GM18861 (cell line): ENCODE data around the gene TMEM61.
A peak's percentile ranks its signal among the peaks of the same experiment; 100 is the strongest.
"Not testable (repeated sequence)": the region's sequence is repeated elsewhere in the genome, so short reads cannot be mapped to it uniquely, and the experiment has no call there.

Source experiments
- ATAC-seq: cut with Tn5 transposase; IDR thresholded peaks from one replicate; pipeline ENCODE4 v1.9.1; 2021; ENCODE audit not compliant: unreplicated experiment

The TMEM61 gene

DNA sequence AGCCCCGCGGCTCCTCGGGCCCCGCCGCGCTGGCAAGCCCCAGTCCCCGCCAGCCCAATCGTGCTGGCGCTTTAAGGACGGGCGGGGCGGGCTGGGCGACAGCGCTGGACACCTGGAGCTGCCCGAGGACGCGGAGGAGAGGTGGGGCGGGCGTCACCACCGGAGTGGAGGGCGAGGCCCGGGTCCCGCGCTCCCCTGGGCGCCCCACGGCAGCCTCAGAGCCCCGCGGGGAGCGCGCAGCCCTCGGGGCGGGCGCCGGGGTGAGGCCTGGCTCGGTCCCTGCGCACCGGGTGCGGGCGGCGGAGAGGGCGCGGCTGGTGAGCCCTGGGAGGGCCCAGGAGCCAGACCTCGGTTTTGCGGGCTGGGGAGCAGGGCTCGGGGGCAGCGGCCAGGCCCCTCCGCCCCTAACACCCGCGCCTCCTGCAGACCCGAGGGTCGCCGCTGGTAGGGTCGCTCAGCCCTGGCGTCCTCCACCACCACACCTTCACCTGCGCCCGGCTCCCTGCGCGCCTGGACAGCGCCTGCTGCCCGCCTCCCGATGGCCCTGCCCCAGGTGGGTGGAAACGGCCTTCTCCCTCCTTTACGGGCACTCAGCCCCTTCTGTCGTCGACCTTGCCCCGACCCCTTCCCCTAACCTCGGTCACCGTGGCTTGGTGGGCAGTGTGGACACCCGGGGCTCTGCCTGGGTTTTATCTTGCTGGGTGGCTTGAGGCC is at the start of gene TMEM61:
Gene TMEM61 (plus strand): TSS at position 101 of the 714 bp plus-strand sequence. CDS start 438 bp downstream, at position 539.
- no peak for ATAC-seq

DNA sequence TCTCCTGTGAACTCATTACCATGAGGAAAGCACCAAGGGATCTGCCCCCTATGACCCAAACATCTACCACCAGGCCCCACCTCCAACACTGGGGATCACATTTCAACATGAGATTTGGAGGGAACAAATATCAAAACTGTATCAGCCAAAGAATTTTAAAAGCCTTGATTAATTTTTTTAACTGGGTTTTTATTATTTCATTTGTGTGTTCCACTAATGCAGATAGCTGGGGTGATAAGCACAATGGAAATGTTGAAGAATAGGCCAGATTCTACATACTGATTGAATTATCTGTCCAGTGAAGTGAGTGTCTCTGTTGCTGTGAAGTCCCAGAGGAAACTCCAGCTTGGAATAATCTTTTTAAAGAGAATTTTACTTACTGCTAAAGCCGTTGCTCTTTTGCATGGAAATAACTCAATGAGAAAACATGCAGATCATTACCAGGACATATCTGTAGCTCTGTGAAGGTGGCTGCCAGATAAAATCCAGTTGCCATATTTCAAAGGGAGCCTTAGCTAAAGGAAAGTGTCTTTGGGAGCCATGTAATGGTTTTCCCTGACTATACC is 49.1 kb upstream of the TMEM61 start:
- ATAC-seq, result no peak

DNA sequence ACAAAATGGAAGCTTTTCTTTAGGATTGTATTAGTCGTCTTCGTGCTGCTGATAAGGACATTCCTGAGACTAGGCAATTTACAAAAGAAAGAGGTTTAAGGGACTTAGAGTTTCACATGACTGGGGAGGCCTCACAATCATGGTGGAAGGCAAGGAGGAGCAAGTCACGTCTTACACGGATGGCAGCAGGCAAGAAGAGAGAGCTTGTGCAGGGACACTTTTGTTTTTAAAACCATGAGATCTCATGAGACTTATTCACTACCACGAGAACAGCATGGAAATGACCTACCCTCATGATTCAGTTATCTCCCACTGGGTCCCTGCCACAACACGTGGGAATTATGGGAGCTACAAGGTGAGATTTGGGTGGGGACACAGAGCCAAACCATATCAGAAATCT is 46.3 kb upstream of the TMEM61 start:
- not testable (repeated sequence) for ATAC-seq

DNA sequence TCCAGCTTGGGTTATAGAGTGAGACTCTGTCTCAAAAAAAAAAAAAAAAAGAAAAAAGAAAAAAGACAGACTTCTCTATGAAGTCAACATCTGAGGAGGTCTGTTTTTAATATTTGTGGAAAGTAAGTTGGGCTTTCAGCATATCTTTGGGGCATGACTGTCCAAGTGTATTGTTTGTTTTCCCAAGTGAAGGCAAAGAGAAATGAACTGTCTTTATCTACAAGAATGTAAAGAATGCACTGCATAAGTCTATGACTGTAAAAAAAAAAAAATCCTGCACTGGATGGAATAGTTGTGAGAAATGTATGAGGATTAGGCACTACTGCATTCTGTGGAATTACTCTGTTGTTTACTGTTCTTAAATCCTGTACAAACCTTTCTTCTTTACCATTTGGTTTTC is 45.6 kb upstream of the TMEM61 start:
- ATAC-seq, result no peak

DNA sequence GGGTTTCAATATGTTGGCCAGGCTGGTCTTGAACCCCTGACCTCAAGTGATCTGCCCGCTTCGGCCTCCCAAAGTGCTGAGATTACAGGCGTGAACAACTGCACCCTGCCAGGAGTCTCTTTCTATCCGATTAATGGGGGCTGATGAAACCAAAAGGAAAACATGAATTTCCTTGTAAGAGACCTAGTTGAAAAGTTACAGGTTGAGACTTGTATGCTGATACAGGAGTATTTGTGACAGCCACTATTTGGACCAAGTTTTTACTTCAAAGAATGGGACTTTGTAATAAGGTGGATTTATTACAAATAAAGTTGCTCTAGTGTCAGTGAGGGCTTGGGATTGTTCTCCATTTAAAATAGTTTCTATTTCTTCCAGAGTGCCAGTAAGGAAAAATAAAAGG is 43.6 kb upstream of the TMEM61 start:
- ATAC-seq, result no peak

DNA sequence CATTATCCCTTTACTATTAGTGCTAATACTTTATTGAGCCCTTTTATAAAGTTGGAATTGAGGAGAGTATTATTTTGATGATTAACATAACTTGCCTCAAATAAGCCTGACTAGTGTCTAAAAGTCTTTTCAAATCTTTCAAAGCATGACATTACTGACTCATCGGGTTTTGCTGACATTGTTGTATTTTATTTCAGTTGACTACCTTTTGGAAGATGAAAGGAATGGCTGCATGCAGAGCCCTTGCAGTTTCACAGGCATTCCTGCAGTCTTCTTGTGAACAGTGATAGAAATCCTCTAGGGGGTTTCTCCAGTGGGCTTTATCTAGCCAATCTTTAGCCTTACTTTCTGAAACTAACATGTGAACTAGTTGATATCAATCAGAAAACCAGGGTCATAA is 43.0 kb upstream of the TMEM61 start:
- no peak for ATAC-seq

DNA sequence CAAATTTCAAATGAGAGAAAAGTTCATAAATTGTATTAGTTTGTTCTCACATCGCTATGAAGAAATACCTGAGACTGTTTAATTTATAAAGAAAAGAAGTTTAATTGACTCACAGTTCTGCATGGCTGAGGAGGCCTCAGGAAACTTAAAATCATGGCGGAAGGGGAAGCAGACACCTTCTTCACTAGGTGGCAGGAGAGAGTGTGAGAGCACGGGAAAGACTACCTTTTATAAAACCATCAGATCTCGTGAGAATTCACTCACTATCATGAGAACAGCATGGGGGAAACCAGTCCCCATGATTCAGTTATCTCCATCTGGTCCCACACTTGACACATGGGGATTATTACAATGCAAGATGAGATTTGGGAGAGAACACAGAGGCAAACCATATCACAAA is 41.5 kb upstream of the TMEM61 start:
- ATAC-seq, result not testable (repeated sequence)

DNA sequence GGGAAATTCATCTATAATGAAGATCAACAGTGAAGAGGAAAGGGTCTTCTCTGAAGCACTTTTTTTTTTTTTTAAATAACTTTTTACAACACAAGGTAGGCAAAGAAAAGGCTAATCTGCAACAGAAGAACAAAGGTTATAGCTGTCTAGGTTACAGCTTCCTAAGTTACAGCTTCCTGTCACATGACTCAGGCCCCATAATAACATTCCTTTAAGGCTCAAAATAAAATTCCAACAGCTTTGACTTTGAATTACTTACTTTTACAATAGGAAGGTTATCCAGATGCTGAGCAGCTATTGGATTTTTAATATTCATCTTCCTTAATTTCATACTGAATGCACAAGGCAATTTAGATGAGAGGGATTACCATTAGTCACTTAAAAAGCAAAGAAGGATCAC is 40.4 kb upstream of the TMEM61 start:
- no peak for ATAC-seq

DNA sequence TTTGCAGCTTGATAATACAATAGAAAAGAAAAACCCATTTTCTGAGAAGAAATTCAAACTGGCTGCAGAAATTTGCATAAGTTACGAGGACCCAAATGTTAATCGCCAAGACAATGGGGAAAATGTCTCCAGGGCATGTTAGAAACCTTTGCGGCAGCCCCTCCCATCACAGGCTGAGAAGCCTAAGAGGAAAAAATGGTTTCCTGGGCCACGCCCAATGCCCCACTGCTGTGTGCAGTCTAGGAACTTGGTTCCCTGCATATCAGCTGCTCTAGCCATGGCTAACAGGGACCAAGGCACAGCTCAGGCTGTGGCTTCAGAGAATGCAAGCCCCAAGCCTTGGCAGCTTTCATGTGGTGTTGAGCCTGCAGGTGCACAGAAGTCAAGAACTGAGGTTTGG is 37.5 kb upstream of the TMEM61 start:
- no peak for ATAC-seq

DNA sequence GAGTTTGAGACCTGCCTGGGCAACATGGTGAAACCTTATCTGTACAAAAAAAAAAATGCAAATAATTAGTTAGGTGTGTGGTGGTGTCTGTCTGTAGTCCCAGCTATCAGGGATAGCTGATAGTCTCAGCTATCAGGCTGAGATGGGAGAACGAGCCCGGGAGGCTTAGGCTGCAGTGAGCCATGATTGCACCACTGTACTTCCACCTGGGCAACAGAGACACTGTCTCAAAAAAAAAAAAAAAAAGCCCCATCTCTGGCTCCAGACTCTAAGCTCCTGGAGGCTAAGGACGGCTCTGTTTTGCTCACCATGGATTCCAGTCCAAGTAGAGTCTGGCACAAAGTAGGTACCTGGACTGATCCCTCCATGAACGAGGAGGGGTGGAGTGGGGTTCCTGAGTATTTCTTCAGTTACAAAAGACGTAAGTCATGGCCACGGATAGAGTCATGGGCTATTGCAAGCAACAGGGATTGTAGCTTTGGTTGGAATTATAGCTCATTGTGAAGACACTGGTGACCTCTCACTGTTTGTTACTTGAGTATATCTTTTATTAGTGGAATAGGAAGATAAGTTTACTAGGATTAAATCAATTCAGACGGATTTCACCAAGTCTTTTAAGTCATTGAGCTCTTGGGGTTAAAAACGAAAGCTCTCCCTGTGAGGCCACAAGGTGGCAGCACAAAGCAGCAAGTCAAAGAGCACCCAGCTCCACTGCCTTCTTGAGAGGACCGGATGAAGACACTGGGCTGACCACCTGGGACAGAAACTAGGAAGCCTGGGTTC is 35.6 kb upstream of the TMEM61 start:
- ATAC-seq, result peak; percentile 59

DNA sequence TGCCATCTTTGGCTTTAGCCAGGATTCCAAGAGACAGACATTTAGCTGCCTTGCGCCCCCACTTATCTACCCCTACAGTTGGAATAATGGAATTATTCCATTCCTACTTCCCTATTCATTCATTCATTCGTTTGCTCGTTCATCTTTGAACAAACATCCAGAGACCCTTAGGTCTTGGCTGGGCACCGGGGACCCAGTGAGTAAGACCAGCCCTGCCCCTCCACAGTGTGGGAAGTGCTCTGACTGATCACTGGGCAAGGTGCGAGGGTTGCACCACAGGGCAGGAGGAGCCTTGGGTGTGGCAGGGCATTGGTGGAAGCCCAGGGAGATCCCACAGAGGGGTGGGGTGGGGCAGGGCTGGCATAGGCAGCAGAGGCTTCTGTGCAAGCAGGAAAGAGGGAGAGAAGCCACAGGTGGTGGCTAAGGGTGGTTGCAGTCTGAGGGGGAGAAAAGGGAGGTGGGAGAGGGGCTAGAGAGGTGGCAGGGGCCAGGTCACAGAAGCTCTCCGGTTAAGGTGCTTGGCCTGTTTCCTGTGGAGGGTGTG is 35.0 kb upstream of the TMEM61 start:
- ATAC-seq, result no peak

DNA sequence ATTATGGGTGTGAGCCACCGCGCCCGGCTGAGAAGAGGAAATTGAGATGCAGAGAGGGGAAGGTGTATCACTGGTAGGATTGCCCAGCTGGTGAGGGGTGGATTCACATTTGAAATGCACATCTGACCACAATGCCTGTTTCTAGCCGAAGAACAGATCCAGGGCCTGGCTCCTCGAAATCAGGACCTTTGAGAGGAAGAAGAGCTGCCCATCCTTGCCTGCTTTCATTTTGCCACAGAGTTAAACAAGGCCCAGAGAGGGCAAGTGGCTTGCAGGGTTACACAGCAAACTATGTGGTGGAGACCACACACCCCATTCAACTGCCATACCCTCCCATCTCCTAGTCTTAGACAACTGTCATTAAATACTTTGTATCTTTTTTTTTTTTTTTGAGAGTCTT is 32.9 kb upstream of the TMEM61 start:
- no peak for ATAC-seq

DNA sequence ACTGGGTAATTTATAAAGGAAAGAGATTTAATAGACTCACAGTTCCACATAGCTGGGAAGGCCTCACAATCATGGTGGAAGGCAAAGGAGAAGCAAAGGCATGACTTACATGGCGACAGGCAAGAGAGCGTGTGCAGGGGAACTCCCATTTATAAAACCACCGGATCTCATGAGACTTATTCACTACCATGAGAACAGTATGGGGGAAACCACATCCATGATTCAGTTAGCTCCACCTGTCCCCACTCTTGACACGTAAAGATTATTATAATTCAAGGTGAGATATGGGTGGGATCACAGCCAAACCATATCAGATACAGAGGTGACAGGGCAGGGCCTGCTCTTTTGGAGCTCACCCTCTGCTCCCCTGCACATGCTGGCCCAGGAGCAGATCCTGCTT is 31.4 kb upstream of the TMEM61 start:
- no peak for ATAC-seq

DNA sequence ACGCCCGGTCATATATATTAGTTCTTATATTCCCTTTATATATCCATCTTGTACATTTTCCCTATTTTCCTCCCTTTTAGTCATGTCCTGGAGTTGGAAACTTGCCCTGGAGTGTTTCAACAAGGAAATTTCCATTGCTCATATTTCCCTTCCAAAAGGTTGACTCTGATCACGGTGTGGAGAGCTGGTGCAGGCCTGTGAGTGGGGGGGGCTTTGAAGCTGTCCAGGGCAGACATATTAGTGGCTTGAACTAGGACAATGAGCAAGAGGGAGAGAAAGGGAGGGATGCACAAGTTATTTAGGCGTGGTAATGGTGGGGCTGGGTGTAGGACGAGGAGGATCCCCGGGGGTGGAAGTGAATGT is 30.4 kb upstream of the TMEM61 start:
- no peak for ATAC-seq

DNA sequence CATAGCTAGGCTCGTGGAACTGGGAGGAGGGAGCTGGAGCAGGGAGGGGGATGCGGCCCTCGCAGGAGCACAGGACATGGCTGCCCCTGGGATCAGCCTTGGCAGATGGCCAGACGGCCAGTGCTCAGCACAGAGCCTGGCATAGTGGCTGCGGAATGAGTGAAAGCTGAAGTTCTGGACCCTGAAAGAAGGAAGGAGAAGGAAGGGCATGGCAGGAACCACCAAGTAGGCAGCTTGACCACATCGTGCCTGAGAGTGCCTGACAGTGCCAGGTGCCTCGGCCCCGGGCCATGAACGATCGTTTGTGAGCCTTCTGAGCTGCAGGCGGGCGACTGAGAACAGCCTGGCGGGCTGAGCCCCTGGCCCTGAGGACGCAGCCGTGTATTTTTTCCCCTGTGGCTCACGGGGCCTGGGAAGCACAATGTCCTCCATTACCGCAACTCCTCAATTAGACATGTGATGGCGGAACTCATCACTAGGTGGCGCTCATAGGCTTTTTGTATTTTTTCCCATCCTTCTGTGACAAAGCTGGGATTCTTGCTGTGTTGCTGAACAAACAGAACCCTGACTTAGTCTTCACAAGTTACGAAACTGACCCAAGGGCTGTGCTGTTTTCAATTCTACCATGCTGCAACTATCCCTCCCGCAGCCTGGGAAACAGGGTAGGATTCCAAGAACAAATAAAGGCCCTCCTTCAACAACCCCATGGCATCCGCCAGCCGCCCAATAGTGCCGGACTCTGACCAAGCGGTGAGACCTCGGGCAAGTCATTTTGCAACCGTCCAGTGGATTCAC is 29.9 kb upstream of the TMEM61 start:
- no peak for ATAC-seq

DNA sequence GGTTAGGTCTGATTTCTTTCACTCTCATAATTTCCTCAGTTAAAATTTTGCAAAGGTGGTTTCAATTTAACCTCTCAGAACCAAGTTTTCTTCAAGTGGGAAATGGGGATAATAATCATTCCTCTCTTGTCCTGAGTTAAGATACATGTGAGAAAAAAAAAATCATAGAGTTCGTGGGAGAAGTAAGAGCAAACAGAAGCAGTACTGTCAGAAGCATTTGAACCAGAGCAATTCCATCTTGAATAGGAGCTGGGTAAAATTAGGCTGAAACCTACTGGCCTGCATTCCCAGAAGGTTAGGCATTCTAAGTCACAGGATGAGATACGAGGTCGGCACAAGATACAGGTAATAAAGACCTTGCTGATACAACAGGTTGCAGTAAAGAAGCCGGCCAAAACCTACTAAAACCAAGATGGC is 28.6 kb upstream of the TMEM61 start:
- no peak for ATAC-seq

DNA sequence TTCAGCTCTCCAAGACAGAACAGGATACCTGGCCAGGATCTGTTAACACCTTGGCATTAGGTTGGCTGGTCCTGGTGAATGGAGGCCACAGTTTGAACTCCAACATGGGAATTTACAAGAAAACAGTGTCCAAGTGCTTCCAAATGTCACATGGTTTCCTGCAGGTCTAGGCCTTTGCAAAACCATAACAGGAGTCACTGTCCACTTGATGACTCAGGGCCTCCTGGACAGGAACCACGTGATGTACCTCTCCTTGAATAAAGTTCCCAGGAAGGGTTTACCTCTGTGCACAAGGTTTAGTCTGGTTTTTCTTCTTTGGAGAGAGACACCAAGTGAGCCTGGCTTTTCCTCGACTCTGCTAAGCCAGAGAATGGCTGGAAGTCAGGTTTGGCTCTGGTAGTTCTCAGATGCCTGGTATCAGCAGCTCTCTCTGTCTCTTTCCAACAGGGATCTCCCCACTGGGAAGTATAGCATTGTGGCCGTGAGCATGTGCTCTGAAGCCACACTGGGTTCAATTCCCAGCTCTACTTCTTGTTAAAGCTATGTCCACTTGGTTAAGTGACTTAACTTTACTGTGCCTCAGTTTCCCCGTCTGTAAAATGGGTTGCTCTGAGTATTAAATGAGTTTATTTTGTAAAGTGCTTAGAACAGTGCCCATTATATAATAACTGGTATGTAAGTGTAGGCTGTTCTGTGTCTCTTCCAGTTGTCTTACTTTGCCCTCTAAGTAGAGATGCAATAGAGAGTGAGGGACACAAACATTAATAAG is 27.3 kb upstream of the TMEM61 start:
- ATAC-seq, result no peak

DNA sequence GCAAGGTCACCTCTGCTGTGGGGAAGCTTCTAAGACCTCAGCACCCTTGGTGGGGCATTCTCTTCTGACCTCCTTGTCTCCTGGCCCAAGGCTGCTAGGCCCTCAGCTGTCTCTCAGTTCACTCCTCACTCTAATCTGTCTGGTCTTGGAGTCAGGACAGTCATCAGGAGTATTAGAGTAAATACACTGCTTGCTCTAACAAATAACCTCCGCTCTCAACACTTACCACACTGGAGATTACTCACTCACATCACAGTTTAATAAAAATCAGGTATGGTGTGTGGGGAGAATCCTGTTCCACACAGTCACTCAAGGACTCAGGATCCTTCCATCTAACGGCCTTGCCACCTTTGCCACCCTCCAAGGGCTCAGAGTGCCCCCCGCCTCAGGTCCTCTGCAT is 26.6 kb upstream of the TMEM61 start:
- no peak for ATAC-seq

DNA sequence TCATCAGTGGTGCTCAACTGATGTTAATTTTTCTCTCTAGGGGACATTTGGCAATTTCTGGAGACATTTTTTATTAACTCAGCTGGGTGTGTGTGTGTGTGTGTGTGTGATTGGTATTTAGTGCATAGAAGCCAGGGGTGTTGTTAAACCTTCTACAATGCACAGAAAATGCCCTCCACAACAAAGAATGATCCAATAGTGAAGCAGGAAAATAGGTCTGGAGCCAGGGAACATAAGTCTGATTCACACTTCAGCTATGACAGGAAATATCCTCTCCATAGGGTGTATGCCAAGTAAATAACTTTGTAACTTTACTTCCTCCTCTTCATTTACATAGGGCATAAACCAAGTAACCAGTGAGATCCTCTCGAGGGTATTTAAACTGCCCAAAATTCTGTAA is 25.1 kb upstream of the TMEM61 start:
- ATAC-seq, result no peak

DNA sequence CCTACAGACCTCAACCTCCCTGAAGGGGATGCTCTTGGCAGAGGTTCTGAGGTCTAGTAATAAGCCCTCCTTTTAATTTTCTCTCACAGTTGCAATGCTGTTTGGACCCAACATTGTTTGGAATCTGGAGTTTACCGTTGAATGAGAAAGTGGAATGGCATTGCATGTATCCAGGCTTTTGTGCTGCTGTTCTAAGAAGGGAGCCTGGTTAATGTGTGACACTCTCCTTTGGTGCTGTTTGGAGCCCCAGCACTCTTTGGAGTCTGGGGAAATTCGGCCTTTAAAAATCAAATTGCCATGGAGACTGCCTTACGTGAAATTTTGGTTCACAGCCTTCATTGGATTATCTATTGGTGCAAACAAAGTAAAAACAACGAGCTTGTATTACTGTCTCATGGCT is 23.7 kb upstream of the TMEM61 start:
- ATAC-seq, result no peak
